HG03342 (cell line): ENCODE data around the gene PAGE1.
A peak's percentile ranks its signal among the peaks of the same experiment; 100 is the strongest.
"Not testable (repeated sequence)": the region's sequence is repeated elsewhere in the genome, so short reads cannot be mapped to it uniquely, and the experiment has no call there.

ENCODE experiments used
- ATAC-seq: cut with Tn5 transposase; IDR thresholded peaks from one replicate; pipeline ENCODE4 v1.9.1; 2021; ENCODE audit warnings: mild to moderate bottlenecking, moderate library complexity; ENCODE audit not compliant: unreplicated experiment

PAGE1 gene, protein sequence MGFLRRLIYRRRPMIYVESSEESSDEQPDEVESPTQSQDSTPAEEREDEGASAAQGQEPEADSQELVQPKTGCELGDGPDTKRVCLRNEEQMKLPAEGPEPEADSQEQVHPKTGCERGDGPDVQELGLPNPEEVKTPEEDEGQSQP

DNA sequence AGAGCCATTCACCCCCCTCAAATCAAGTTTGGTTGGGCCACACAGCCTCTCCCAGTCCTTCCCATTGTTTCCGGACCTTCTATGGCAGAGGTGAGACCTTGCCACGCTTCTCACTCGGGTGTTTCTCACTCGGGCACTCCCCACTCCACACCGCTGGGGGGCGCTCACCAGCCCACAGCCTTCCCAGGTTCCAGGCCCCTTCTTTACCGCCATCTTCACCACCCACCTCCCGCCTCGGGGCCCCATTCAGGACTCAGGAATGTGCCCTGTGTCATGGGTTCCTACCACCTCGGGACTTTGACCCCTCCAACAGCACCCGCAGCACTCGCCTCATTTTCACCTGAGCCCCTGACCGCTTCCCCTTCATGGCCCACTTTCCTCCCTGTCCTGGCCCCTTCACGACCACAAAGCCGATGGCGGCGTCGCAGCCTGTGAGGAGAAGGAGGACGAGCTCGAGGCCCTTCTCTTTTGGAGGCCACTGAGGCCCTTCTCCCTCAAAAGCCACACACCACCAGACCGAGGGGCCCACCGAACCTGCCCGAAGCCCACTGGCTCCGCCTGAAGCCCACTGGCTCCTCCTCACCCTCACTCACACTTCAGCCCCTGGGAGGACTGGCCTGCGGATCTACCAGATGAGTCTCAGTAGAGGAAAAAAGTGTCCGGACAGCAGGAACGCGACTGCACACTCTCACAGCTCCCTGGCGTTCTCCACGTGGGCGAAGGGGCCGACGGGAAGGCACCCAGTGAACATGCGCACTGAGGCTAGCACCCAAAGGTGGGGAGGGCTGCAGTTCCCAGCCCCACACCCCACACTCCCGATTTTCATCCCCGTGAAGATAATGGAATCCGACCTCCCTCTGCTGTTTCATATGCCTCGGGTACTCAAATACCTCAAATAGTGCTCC lies at the start of gene PAGE1:
TSS of gene PAGE1 (minus strand) at position 709 of the 905 bp plus-strand sequence. CDS start 1,214 bp downstream, outside the sequence.
- ATAC-seq = no peak

DNA sequence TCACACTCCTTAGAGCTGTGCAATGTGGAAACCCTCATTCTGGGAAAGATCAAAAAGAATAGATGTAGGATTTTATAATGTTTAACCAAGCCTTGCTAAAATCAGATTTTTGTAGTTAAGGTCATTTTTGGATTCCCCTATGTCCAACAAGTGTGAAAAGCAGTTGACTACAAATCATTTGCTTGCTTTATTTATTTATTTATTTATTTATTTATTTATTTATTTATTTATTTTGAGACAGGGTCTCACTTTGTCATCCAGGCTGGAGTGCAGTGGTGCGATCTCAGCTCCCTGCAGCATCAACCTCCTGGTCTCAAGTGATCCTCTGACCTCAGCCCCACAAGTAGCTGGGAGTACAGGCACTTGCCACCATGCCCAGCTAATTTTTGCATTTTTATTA lies 45.7 kb upstream of the PAGE1 start:
- not testable (repeated sequence) for ATAC-seq

DNA sequence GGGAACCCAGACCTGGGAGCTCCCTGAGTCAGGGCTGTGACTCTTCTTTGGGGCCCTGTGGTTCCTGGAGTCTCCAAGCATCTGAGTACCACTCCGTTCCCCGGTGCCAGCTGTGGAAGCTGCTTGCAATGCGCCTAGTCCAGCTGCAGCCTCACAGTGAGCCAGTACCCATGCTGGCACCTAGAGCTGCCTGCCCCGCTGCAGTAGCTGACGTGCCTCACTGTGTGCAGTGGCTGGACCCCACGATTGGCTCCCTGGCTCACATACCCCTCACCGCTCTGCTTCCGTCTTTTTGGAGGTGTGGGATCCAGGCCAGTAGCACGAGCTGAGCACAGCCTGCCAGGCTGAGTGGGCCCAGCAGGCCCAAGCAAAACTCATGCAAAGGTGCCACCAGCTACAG lies 32.1 kb upstream of the PAGE1 start:
- no peak for ATAC-seq

DNA sequence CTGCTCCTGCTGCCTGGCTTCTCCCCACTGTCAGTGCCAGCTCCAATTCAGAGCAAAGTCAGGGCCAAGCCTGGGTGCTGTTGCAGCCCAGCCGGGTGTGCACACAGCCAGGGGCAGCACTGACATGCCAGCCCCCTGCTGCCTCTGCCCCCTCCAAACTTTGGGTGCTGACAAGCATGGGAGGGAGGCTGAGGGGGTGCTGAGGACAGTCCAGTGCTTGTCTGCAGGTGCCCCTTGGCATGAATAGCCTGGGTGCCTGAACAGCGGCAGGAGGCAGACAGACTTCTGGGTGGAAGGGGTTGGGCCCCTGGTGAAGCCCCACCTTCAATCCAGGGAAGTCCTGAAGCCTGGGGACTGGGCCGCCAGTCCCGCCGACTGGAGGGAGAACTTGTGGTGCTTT lies 31.2 kb upstream of the PAGE1 start:
- no peak for ATAC-seq

DNA sequence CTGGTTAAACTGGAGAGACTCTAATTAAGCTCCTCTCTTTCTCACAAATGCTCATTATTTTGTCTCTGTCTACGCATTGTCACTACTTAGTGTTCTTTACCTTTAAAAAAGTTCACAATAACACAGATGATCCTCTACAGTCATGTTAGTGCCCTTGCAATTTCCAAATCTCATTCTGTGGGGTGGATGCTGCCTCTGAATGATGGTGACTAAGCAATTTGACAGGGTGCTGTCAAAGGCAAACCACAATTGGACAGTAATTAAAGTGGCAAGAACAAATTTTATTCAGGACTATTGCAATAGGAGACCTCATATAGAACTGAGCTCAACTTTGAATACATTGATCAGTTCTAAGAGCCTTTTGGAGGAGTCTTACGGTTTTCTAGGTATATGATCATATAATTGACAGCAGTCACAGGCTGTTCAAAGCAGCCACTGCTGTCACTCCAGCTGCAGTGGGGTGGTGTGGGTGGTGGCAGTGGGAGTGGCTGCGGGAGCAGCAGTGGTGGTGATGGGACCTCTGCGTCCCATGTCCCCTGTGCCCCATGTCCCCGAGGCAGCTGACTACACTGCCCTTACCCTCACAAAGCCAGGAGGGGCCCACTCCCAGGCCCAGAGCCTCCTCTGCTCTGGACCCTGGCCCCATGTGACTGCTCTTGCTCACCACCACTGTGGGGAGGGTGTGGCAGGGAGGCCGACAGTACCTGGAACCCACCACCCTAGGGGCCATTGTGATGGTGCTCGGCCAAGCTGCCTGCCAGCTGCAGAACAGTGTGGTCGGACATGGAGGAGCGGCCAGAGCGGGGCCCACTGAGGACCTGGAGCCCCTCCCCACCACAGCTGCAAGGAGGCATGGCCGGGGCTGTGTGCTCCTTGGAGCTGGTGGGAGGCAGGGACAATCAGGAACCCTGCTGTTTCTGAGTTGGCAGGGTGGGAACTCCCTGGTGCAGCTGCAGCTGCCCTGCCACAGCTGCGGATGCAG lies 30.4 kb upstream of the PAGE1 start:
- no peak for ATAC-seq

DNA sequence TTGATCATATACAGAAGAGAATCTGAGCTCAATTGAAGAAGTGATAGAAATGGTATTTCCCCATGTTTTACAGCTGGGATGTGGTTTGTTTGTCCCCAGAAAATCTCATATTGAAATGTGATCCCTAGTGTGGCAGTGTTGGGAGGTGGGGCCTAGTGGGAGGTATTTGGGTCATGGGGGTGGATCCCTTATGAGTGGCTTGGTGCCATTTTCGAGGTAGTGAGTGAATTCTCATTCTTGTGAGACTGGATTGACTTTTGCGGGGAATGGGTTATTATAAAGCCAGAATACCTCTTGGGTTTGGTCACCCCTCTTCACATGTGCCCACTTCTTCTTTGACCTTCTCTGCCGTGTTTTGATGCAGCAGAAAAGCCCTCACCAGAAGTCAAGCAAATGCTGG lies 29.6 kb upstream of the PAGE1 start:
- no peak for ATAC-seq

DNA sequence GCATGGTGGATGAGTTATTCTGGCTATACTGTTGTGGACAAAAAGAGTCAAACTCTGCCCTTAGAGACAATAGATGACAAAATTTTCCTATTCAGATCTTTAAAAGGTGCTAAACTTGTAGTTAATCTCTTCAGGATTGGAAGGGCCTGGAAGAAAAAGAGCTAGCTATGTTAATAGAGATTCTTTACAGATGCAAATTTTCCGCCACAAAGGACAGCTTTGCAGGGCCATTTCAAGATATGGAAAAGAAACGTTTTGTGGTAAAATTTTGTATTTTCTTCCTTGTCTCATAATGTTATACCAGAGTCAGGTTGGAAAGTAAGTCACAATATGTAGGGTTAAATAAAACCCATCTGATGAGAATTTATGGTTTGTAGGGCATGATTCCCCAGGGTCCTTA lies 24.3 kb upstream of the PAGE1 start:
- not testable (repeated sequence) for ATAC-seq

DNA sequence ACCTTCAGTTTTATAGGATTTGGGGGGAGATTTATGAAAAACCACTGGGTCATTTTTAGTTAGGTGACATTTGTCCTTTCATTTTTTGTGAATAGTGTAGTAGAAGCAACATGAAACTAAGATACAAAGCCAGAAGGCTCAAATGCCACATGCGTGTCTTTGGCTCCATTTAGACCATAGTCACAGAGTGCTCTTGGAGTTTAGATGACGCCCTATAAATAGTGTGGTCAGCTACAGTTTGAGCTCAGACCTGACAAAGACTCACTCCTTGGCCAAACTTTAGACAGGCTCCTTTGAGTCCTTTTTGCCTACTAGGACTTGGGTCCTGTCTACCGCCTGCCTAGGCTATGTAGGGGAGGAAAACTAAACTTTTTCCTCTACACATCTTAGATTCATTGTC lies 16.8 kb upstream of the PAGE1 start:
- no peak for ATAC-seq

DNA sequence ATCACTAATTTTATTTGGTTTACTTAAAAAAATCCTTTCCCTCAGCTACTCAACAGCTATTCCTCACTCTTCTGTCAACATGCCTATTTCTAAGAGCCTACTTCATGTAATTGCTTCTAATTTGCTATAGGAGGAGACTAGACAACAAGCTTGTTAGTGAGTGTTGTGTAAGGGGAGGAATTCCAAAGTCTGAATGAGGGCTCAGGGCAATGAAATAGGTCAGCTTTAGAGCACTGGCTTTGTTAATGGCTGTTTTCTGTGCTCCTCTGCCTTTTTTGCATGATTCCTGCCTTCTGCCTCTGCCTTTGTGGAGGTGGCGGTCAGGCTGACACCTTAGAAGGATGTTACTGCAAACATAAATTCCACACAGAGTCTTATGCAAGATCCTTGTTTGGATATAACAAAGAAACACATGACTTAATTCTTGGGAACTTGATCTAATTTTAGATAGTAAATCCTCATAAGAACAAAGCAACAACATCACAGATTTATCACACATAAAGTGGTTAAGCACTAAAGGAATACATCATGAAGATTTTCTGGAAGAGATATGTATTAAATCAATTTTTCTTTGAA lies 15.0 kb upstream of the PAGE1 start:
- ATAC-seq = no peak

DNA sequence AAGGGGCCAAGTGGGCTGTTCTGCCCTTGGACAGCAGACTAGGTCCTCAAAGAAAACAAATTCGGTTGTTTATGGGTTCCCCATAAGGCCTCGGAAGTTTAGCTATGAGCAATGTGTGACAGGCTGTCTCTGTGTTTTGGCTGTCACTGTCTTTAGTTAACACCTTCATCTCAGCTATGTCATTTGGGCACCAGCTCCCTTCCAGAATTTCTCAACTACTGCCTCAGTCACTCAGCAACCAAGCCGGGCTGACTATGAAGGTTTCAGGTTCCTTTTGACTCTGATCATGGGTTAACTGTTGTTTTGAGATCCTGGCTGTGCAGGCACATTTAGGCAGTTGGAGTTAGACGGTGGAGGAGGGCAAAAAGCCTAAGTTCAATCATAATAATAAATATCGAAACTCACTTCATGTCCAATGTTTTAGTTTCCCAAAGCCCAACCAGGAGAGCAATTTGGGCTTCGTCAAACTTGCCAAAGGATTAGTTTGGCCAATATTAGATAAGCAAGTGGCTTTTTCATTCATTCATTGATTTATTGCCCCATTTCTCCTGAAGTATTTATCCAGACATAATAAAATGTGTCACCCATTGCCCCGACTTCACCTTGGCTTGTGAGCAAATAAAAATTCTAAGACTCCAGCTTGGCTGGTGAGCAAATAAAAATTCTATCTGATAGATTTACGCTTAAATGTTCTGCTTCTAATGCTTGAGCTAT lies 9.1 kb upstream of the PAGE1 start:
- no peak for ATAC-seq

DNA sequence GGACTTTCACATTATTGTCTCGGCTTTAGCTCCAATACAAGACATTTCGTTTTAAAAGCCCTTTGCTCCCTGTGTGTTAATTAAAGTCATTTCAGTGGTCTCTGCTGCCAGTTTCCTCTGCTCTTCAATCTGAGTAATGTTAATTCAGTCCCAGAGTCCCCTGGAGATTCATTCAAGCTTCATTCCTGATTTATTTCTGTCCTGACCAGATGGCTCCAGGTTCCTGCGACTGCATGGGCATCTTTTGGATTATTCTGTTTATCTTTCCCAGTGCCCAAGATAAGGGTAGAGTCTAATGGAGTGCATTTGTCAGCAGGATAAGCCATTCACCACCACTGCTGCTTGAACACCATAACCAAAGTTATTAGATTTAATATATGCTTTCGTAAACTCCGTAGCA lies 6.1 kb upstream of the PAGE1 start:
- ATAC-seq = no peak

DNA sequence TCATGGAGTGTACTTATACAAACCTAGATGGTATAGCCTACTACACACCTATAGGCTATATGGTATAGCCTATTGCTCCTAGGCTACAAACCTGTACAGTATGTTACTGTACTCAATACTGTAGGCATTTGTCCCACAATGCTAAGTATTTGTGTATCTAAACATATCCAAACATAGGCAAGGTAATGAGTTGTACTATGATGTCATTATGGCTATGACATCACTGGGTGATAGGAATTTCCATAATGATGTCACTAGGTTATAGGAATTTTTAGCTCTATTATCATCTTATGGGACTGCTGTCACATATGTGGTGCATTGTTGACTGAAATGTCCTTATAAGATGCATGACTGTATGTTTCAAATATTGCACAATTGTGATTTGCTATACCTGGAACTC lies 5.5 kb upstream of the PAGE1 start:
- no peak for ATAC-seq

DNA sequence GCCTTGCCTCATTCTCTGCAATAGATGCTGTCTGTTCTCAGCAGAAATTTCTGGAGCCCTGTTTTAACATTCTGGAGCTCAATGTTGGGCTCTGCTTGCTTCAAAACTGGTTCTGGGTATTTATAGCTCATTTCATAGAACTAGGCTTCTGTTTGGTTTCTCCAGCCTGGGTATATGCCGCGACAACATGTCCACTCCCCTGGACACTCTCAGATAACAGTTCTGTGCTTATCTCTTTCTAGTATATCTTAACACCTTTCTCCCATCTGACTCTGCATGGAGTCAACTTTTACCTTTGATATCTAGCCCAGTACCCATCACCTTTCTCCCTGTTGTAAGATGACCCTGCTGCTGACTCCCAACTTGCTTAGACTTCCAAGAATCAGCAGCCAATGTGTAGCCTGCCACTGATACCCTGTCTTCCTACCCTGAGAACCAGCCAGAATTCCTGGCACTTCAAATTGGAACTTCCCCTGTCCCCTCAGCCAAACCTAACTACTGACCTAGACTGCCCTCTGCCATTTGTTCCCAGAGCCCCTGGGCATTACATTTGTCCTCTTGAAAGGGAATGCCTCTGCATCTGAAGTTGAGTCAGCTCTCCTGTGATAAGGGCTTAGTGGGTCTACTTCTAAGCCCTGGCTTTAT lies 20.6 kb downstream of the PAGE1 start:
- ATAC-seq = no peak

DNA sequence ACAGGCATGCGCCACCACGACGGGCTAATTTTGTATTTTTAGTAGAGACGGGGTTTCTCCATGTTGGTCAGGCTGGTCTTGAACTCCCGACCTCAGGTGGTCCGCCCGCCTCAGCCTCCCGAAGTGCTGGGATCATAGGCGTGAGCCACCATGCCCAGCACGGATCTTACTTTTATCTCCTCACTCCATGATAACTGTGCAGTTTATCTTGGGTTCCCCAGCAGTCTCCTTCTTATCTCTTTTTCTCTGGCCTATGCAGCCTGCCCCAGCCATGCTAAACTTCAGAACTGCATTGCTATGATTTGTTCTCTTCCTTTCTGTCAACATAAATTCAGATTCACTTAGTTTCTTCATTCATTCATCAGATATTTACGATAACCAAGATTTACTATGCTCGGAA lies 22.4 kb downstream of the PAGE1 start:
- no peak for ATAC-seq

DNA sequence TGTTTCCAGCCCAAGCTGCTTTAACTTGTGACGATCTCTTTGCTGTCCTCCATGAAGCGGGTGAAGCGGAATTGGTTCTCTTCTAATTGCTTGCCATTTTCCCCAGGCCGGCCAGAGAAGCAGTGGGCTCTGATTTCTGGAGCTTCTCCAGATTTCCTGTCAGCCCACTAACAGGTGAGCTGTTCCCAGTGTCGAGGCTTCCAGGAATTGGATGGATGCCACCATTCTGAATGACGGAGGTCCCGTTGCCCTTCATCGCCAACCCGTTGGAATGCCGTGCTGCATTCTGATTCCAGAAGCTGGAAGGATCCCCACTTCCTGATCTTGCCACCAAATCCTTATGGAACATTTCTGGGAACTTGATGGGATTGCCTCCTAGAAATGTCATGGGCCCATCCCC lies 31.0 kb downstream of the PAGE1 start:
- no peak for ATAC-seq

DNA sequence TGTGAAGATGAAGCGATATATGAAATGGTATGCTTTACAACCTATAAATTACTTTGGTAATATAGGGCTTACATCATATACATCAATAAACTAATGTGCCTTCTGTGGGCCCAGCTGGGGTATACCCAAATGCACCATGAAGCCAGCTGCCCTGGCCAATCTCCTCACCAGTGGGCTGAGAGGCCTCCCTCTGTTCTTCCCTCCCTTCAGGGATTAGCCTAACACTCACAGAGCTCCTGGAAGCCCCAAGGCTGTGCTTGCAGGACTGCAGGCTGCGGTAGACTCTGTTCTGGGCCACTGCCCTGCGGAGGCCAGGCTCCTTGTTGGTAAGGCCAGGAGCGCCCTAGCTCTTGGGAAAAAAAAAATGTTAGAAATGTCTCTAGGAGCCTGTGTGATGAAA lies 33.9 kb downstream of the PAGE1 start:
- ATAC-seq = no peak

DNA sequence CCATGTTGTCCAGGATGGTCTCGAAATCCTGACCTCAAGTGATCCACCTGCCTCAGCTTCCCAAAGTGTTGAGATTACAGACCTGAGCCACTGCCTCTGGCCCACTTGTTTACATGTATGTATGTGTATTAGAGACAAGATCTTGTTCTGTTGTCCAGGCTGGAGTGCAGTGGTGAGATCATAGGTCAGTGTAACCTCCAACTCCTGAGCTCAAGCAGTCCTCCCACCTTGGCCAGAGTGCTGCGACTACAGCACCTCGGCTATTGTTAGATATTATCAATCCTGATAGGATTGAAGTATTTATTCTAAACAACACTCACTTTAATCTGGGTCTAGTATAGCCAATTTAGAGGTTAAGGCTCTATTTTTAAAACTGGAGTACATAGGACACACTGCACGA lies 36.0 kb downstream of the PAGE1 start:
- no peak for ATAC-seq

DNA sequence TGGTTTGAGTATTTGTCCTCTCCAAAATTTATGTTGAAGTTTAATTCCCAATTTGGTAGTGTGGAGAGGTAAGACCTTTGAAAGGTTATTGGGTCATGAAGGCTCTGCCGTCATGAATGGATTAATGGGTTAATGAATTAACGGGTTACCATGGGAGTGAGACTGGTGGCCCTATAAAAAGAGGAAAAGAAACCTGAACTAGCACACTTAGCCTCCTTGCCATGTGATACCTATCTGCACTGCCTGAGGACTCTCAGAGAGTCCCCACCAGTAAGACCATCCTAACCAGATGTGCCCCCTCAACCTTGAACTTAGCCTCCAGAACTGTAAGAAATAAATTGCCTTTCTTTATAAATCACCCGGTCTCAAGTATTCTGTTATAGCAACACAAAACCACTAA lies 39.3 kb downstream of the PAGE1 start:
- ATAC-seq = peak; percentile 67

DNA sequence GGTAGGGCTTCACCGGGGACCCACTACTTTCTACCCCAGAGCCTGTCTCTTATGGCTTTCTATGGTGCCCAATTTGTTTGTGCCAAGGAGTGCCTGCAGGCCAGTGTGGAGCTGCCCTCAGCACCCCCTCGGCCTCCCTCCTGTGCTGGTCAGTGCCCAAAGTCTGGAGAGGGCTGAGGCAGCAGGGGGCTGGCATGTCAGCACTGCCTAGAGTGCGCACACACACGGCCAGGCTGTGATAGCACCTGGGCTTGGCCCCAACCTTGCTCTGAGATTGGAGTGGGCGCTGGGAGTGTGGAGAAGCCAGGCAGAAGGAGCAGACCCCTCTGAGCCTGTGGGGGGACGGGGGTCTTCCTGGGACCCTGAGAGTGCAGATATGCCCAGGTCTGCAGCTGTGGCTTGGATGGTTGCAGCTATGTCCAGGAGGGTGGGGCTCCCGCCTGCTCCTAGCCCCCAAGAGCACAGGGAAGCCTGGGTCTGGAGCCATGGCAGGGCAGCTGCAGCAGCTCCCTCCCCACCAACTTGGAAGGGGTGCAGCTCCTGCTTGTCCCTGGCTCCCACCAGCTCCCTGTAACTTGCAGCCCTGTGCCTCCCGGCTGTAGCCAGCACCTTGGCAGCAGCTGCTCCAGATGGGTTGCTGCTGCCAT lies 50.7 kb downstream of the PAGE1 start:
- no peak for ATAC-seq
